Measurements from ENCODE around the gene SLC66A2. TPM values are rescaled to one million over a fixed set of nuclear protein-coding genes. Genes with fewer than 3 reads are reported as not detected.

The SLC66A2 gene
- total and polyA plus RNA-seq, 2 experiments from 2014 or later: 33.1 to 67.0 TPM

- Histone ChIP-seq H2AFZ (no peak overlapping the region), H3K9ac (no peak overlapping the region), H3F3A (ENCODE audit: insufficient read depth) (no peaks in the 10 kb centered on the region), H4K20me1 (ENCODE audit: insufficient read depth) (no peaks in the 10 kb centered on the region), H3K36me3 (ENCODE audit: low read depth) (no peaks in the 10 kb centered on the region), H3K9me3 (ENCODE audit: low read depth) (no peaks in the 10 kb centered on the region), H3K27me3 (replicated peaks; ENCODE audit: insufficient read depth) (no peaks in the 10 kb centered on the region), H3K9me2 (ENCODE audit: insufficient read depth) (no peaks in the 10 kb centered on the region), H3K79me2 (ENCODE audit: insufficient read depth) (peaks cover 98% of the 10 kb centered on the region), H3K4me3 (no peak overlapping the region), H3K27ac (no peak overlapping the region), H3K4me1 (ENCODE audit: insufficient read depth) (peaks cover 14% of the 10 kb centered on the region), H3K4me2 (ENCODE audit: unreplicated experiment) (no peak overlapping the region)
- in situ Hi-C loops (cut with MboI): no loop called here
- TF ChIP-seq EZH2 (IDR thresholded peaks at IDR 0.05; ENCODE audit: insufficient read depth, poor library complexity, severe bottlenecking) (no peak), EZH2phosphoT487 (IDR thresholded peaks at IDR 0.05; ENCODE audit: insufficient read depth, low read depth) (no peak)
- 80 to 81% methylated on average over 17 of the region's 17 CpGs for WGBS, 2 experiments (ENCODE audit: low coverage in 1 of 2, low lambda C conversion rate in 2 of 2, missing lambda C conversion rate in 2 of 2)
- no peak for DNase-seq
Observed at GRCh38 chr18:79945118-79946042, 6.1 kb downstream of the SLC66A2 start.

- Histone ChIP-seq H3K4me1 (ENCODE audit: insufficient read depth) (peaks cover 9% of the 10 kb centered on the region), H3K79me2 (ENCODE audit: insufficient read depth) (peaks cover 98% of the 10 kb centered on the region), H3K9me3 (ENCODE audit: low read depth) (no peaks in the 10 kb centered on the region), H3F3A (ENCODE audit: insufficient read depth) (no peaks in the 10 kb centered on the region), H3K9ac (no peak overlapping the region), H3K27me3 (replicated peaks; ENCODE audit: insufficient read depth) (no peaks in the 10 kb centered on the region), H4K20me1 (ENCODE audit: insufficient read depth) (no peaks in the 10 kb centered on the region), H3K4me2 (ENCODE audit: unreplicated experiment) (no peak overlapping the region), H3K36me3 (ENCODE audit: low read depth) (no peaks in the 10 kb centered on the region), H3K9me2 (ENCODE audit: insufficient read depth) (no peaks in the 10 kb centered on the region), H2AFZ (no peak overlapping the region), H3K4me3 (no peak overlapping the region), H3K27ac (no peak overlapping the region)
- no peak for DNase-seq
- in situ Hi-C loops (cut with MboI): no loop called here
- 76 to 100% methylated on average over 2 to 3 of the region's 3 CpGs for WGBS, 2 experiments (ENCODE audit: low coverage in 1 of 2, low lambda C conversion rate in 2 of 2, missing lambda C conversion rate in 2 of 2)
- TF ChIP-seq EZH2phosphoT487 (IDR thresholded peaks at IDR 0.05; ENCODE audit: insufficient read depth, low read depth) (no peak), EZH2 (IDR thresholded peaks at IDR 0.05; ENCODE audit: insufficient read depth, poor library complexity, severe bottlenecking) (no peak)
Observed at GRCh38 chr18:79944746-79945117, 6.7 kb downstream of the SLC66A2 start.

- H3K27ac ChIP-seq: no peak overlapping the region
- no peak overlapping the region for H3K9ac ChIP-seq
- in situ Hi-C loops (cut with MboI): no loop called here
- H3K36me3 ChIP-seq (ENCODE audit: low read depth): 0 out of 2 replicates have a peak, but pooled peaks cover under 1% of the 10 kb centered on the region
- H3K4me1 ChIP-seq (ENCODE audit: insufficient read depth): peaks cover 6% of the 10 kb centered on the region; the same call in 1 of the 2 replicates
- H2AFZ ChIP-seq: no peak overlapping the region
- H3K9me3 ChIP-seq (ENCODE audit: low read depth): no peaks in the 10 kb centered on the region
- no peaks in the 10 kb centered on the region for H3F3A ChIP-seq (ENCODE audit: insufficient read depth)
- no peak for DNase-seq
- H4K20me1 ChIP-seq (ENCODE audit: insufficient read depth): no peaks in the 10 kb centered on the region
- no peak for TF ChIP-seq EZH2phosphoT487 (IDR thresholded peaks at IDR 0.05; ENCODE audit: insufficient read depth, low read depth)
- no peak for TF ChIP-seq EZH2 (IDR thresholded peaks at IDR 0.05; ENCODE audit: insufficient read depth, poor library complexity, severe bottlenecking)
- no peak overlapping the region for H3K4me2 ChIP-seq (ENCODE audit: unreplicated experiment)
- no peaks in the 10 kb centered on the region for H3K9me2 ChIP-seq (ENCODE audit: insufficient read depth)
- WGBS, 2 experiments (ENCODE audit: low coverage in 1 of 2, low lambda C conversion rate in 2 of 2, missing lambda C conversion rate in 2 of 2): 65 to 75% methylated on average over 11 of the region's 11 CpGs
- H3K4me3 ChIP-seq: no peak overlapping the region
- H3K27me3 ChIP-seq (replicated peaks; ENCODE audit: insufficient read depth): no peaks in the 10 kb centered on the region
- H3K79me2 ChIP-seq (ENCODE audit: insufficient read depth): peaks cover 97% of the 10 kb centered on the region
Observed at GRCh38 chr18:79944126-79944731, 7.2 kb downstream of the SLC66A2 start.

- no peak for DNase-seq
- Histone ChIP-seq H3K9me2 (ENCODE audit: insufficient read depth) (no peaks in the 10 kb centered on the region), H4K20me1 (ENCODE audit: insufficient read depth) (no peaks in the 10 kb centered on the region), H3K9ac (no peak overlapping the region), H3K4me2 (ENCODE audit: unreplicated experiment) (no peak overlapping the region), H3K4me1 (ENCODE audit: insufficient read depth) (peaks cover 9% of the 10 kb centered on the region; the same call in 1 of the 2 replicates), H3F3A (ENCODE audit: insufficient read depth) (no peaks in the 10 kb centered on the region), H2AFZ (no peak overlapping the region), H3K36me3 (ENCODE audit: low read depth) (0 out of 2 replicates have a peak, but pooled peaks cover 4% of the 10 kb centered on the region), H3K9me3 (ENCODE audit: low read depth) (no peaks in the 10 kb centered on the region), H3K79me2 (ENCODE audit: insufficient read depth) (peaks cover 97% of the 10 kb centered on the region), H3K27me3 (replicated peaks; ENCODE audit: insufficient read depth) (no peaks in the 10 kb centered on the region), H3K27ac (no peak overlapping the region), H3K4me3 (no peak overlapping the region)
- WGBS, 2 experiments (ENCODE audit: low coverage in 1 of 2, low lambda C conversion rate in 2 of 2, missing lambda C conversion rate in 2 of 2): 88% methylated on average over 9 to 20 of the region's 20 CpGs
- TF ChIP-seq EZH2phosphoT487 (IDR thresholded peaks at IDR 0.05; ENCODE audit: insufficient read depth, low read depth): no peak
- in situ Hi-C loops (cut with MboI): no loop called here
Observed at GRCh38 chr18:79943608-79944125, 7.8 kb downstream of the SLC66A2 start.

All from GM23248 (cell line).